H1 (cell line): ENCODE data around the gene MCF2L2.
"Not testable (repeated sequence)": the region's sequence is repeated elsewhere in the genome, so short reads cannot be mapped to it uniquely, and the experiment has no call there.

Experiments
- CHD1 ChIP-seq: IDR thresholded peaks from 2 replicates; pipeline ENCODE4 v1.6.1; 2012; ENCODE audit warnings: low read depth, low read length, improper control_type of control experiment
- ZNF274 ChIP-seq: IDR thresholded peaks from 2 replicates; pipeline ENCODE4 v1.7.0; 2012; ENCODE audit warnings: low read length, borderline replicate concordance; ENCODE audit errors: extremely low read depth

DNA sequence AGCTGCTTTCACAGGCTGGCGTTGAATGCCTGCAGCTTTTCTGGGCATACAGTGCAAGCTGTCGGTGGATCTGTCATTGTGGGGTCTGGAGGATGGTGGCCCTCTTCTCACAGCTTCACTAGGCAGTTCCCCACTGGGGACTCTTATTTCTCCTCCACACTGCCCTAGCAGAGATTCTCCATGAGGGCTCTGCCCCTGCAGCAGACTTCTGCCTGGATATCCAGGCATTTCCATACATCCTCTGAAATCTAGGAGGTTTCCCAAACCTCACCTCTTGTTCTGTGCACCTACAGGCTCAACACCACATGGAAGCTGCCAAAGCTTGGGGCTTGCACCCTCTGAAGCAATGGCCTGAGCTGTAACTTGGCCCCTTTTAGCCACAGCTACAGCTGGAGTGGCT is 9.6 kb downstream of the MCF2L2 start:
- not testable (repeated sequence) for TF ChIP-seq ZNF274, CHD1
